CD4-positive, alpha-beta T cell treated with Interleukin-2 at 100 ng/mL for 4 hours (primary cell): ENCODE results near the gene MYO9B.

Experiments used
- DNase-seq: peaks from one replicate; pipeline ENCODE4 v3.0.0-alpha.2; 2020; ENCODE audit warnings: low spot score

Gene MYO9B

DNA sequence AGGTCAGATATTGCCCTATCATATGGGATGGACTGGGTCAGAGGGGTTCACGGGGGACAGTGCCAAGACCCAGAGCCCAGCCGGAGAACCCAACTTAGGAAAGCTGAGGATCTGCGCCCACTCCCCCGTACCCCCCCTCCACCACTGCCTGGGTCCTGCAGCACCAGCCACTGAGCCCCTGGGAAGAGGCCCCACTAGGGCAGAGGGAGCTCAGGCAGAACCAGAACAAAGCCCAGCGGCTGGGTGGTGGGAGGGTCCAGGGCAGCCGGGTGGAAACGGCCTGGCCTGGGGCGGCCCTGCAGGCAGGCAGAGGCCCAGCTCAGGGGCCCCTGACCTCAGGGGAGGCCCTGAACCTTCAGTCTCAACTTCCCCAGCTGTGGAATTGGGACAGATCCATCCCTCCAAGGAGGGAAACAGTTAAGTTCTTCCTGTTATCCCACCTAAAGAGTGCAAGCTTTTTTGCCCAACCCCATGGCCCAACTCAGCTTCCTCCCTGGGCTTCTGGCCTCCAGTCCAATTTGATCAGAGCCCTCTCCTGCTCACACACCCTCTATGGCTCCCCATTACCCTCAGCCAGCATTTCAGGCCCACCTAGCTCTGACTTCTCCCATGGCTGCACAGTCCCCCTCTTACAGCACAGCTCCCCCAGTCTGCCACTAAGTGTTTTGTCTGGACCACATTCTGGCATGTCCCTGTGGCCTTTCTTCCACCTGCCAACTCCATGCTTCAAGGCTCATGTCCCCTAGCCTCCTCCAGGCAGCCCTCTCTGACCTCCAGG lies 167.0 kb downstream of the MYO9B start:
- DNase-seq, result no peak

DNA sequence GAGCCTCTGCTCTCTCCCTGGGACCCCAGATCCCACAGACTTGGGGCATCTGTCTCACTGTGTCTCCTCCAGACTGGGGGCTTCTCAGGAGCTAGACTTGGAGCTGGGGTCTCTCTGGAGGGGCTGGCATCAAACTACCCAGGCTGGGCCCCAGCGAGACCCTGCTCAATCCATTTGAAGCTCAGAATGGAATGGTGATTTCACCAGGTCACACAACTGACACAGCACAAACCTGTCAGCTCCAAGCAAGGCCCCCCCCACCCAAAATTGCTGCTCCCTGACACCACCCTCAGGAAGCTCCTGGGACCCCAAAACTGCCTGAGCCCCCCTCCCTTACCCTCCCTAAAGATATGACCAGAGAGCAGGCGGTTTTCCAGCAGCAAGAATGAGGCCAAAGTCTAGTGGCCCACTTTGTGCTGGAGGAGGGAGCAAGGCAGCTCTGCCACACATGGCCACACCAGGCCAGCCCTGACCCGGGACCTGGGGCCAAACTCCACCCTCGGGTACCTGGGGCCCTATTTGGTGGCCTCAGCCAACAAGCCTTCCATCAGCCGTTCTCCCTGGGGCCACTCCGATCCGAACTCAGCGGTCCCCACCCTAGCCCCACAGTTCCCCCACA lies 167.7 kb downstream of the MYO9B start:
- DNase-seq, result no peak

DNA sequence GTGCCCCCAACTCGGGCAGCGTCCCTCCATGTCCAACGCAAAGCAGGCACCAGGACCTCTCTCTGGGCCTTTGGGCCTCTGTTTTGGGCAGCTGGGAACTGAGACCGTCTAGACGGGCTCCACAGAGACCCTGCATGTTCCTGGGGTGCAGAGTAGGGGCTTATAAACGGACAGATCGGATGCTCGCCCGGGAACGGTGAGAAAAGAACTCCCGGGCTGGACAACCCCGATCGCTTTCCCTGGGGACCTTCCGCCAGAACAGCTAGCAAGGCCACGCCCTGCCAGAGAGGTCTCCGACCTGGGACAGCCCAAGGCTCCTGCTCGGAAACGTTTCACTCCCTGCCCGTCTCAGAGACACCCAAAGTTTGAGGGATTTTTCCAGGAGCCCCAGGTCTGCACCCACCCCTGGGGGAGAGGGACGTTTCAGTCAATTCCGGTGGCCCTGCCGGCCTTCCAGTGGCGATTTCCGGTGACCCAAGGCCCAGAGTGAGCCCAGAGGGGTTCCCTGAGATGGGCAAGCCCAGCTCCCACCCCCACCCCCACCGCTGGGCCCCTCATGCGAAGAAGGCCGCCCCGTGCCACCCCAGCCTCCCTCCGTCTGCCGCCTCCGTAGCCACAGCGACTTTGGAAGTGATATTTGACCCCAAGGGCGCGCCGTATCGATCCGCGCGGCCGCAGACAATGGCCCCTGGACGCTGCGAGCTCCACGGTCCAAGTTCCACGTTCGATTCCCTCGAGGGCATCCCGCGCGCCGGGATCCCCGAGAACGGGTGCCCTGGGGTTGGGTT lies 168.4 kb downstream of the MYO9B start:
- DNase-seq, result no peak

DNA sequence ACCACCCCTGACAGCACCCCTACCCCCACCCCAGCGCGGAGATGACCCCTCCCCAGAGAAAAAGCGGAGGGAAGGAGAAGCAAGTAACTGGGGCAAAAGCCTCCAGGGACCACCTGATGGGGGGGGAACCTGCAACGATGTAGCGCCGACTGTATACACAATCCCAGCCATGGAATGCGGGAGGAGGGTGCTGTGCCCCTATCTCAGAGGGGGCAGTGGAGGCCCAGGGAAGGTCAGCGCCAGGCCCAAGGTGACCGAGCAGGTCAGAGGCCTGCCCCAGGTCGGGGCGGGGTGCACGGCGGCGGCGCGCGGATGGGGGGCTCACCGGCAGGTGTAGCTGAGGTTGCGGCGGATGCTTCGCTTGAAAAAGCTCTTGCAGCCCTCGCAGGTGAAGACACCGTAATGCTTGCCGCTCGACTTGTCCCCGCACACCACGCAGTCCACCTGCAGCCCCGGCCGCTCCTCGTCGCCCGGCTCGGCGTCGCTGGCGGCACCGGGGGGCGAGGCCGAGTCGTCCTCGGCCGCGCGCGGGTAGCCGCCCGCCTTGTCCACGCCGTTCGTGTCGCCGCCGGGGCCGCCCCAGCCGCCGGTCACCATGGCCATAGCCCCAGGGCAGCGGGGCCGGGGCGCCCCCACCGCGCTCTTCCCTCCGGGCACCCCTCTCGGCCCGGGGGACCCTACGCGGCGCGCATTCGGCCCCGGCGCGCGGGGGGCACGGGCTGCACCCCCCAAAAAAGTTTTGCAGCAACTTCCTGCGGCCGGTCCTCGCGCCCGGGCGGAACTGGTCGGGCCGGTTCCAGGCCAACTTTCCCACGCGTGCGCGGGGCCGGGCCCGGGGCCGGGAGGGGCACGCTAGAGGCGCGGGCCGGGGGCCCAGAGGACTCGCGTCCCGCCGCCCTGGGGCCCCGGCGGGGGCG lies 169.3 kb downstream of the MYO9B start:
- DNase-seq, result no peak

DNA sequence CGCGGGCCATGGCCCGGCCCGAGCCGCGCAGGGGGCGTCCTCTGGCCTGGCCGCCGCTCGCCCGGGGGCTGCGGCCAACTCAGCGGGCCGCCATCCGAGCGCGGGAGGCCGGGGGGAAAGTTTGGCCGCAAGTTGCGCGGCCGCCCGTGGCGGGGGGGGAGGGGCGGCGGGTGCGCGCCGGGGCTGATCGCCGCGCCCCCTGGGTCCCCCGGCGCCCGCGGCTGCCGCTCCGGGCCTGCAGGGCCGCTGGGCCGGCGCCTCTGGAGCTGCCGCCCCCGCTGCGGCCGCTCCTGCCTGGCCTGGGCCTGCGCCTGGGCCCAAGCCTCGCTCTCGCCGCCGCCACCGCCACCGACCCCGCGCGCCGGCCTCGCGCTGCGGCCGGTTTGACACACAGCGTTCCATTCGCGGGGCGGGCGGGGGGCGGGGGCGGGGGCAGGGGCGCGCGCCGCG lies 170.0 kb downstream of the MYO9B start, which contains the start of gene NR2F6:
TSS of gene NR2F6 (minus strand) at position 385 of the 450 bp plus-strand sequence. CDS start 699 bp downstream, outside the sequence.
- DNase-seq, result no peak

GRCh38 chr19:17246681-17247425 lies 171.3 kb downstream of the MYO9B start:
- no peak for DNase-seq

DNA sequence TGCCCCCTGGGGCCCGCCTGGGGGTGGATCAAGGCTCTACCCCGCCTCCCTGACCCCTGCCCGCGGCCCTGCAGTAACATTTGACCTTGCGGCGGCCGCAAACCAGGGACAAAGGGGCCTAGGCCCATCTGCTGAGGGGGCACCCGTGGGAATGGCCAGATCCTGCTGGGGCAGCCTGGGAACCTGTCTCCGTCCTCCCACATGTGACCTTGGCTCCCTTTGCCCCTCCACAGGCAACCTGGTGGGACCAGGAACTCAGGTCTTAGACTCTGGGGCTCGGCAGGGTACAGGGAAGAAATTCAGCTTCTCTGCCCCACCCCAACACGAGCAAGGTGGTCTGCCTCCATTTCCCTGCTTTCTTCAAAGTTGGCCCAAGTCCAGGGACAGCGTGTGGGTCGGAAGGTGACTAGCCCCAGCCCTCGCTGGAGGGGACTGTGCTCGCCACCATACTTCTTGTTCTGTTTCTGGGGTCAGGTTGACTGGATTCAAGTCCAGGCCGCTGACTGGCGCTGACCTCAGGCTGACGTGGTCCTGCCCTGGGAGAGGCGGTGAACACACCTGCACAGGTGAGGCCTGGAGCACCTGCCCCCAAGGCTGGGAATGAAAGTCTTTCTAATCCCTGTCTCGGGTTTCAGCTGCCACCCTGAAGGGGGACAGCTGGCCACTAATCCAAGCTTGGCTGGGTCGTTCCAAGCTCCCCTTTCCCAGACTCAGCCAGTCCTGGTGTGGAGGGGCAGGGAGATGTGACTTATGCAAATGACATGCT lies 172.6 kb downstream of the MYO9B start:
- no peak for DNase-seq

GRCh38 chr19:17249887-17250548 lies 174.4 kb downstream of the MYO9B start:
- DNase-seq, result no peak

GRCh38 chr19:17254636-17255035 lies 179.1 kb downstream of the MYO9B start:
- DNase-seq, result no peak

DNA sequence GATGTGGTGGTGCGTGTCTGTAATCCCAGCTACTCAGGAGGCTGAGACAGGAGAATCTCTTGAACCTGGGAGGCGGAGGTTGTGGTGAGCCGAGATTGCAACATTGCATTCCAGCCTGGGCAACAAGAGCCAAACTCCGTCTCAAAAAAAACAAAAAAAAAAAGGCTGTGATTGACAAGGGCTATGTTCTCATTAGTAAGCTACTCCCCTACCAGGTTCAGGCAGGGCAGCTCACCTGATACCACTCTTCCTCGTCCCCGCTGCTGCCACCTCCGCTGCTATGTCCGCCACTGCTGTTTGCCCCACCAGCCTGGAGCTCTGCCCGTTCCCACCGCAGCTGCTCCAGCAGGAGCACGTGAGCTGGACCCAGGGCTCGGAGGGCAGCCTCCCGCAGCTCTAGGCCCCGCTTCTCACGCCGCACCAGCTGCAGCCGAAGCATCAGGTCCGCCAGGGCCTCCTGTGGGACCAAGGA lies 179.6 kb downstream of the MYO9B start:
- no peak for DNase-seq

GRCh38 chr19:17256130-17256529 lies 180.6 kb downstream of the MYO9B start:
- DNase-seq, result no peak

DNA sequence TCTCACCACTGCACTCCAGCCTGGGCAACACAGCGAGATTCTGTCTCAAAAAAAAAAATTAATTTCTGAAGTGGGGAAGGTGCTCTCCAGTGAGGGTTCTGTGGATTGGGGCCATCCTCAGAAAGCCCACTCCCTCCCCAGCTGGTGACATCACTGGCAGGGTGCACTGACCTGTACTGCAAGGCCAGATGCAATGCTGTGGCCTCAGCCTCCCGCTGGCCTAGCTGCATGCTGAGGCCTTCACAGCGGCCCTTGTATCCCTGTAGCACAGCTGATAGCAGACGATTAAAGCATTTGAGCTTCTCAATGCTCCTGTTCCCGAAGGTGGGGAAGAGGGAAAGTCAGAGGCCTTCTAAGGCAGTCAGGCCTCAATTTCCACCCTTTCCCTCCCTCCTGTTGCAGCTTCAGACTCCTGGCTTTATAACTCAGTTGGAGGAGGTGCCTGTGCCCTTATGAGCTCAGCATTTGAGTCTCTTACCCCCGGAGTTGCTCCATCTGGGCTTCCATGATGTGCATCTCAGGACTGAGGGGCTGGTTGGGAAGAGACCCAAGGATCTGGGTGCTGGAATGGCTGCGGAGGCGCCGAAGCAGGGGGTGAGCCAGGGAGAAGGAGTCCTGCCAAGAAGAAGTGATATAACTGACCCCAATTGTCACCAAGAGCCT lies 183.7 kb downstream of the MYO9B start:
- DNase-seq, result no peak

DNA sequence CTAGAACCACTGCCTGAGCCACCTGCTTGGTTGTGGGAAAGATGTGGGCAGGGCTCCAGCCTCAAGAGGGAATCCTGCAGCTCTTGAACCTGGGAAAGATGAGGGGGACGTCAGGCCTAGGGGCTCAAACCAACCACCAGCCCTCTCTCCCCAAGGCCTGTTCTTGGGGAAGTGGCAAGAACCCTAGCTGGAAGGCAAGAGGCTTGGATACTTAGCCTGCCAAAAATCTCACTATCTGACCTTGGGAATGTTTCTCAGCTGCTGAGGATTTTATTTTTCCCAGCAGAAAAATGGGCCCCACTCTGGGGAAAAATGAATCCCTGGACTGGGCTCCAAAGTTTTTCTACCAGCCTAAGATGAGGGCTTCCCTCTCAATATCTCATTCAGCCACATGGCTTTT lies 184.4 kb downstream of the MYO9B start:
- DNase-seq, result no peak

GRCh38 chr19:17260842-17261325 lies 185.3 kb downstream of the MYO9B start:
- peak; percentile 92 for DNase-seq

GRCh38 chr19:17262557-17262956 lies 187.0 kb downstream of the MYO9B start:
- DNase-seq, result no peak
